ENCODE data around the gene SND1. TPM values are rescaled to one million over a fixed set of nuclear protein-coding genes. Genes with fewer than 3 reads are reported as not detected.

The SND1 gene
- total and polyA plus RNA-seq, 2 donors (not counting 3 experiments of a cell fraction or from before 2014, with no cell fraction given): 116 to 249 TPM

GRCh38 chr7:127986581-127987521 lies 334.9 kb downstream of the SND1 start:
- H3K79me2 ChIP-seq (ENCODE audit: control insufficient read depth, insufficient read depth, low read length): no peaks in the 10 kb centered on the region
- H3K9ac ChIP-seq (replicated peaks; ENCODE audit: extremely low read depth, insufficient read depth, low read length): no peak overlapping the region
- no peak overlapping the region for H3K4me3 ChIP-seq (replicated peaks in 1 of 3; ENCODE audit: insufficient read depth in 1 of 3, low read depth in 1 of 3, low read length in 3 of 3)
- BruUV-seq (replicated peaks): no TSS peak
- no peaks in the 10 kb centered on the region for H3K27me3 ChIP-seq (ENCODE audit: control insufficient read depth in 2 of 2, insufficient read depth in 2 of 2, low read length in 2 of 2)
- POLR2A ChIA-PET: no interaction called here
- DNase-seq (ENCODE audit: low read depth, low spot score) (no peak), FAIRE-seq (no peak)
- CTCF ChIA-PET: interaction anchor here (1.1 kb wide), 1 partner anchor 53 kb away, joined by 3 read pairs; no protein-coding TSS in a partner anchor
- H3K4me2 ChIP-seq (ENCODE audit: insufficient read depth, low read length): no peak overlapping the region
- no peaks in the 10 kb centered on the region for H3K9me1 ChIP-seq (replicated peaks; ENCODE audit: control insufficient read depth, extremely low read depth, insufficient read depth, low read length)
- intact Hi-C loops (cut with micrococcal nuclease) (no loop called here), dilution Hi-C loops (cut with MboI; ENCODE audit: extremely low pct_ligation_motif_present, low sequenced_read_pairs) (no loop called here)
- TF ChIP-seq CTCF (IDR thresholded peaks at IDR 0.05; ENCODE audit: extremely low read depth in 1 of 2, insufficient read depth in 1 of 2, low read depth in 1 of 2, low read length in 2 of 2) (no peak), GATA2 (IDR thresholded peaks at IDR 0.05; ENCODE audit: insufficient read depth, insufficient read length, low read depth, low read length) (no peak), MYC (IDR thresholded peaks at IDR 0.05; ENCODE audit: low read depth, low read length) (no peak), EZH2 (IDR thresholded peaks at IDR 0.05; ENCODE audit: borderline replicate concordance, low read depth, low read length, severe bottlenecking) (no peak), POLR2AphosphoS5 (IDR thresholded peaks at IDR 0.05; ENCODE audit: insufficient read depth, low read depth, low read length) (no peak), JUN (IDR thresholded peaks at IDR 0.05; ENCODE audit: borderline replicate concordance, insufficient read depth, insufficient read length, low read depth) (no peak), POLR2A (IDR thresholded peaks at IDR 0.05; ENCODE audit: low read depth, low read length) (no peak), FOS (IDR thresholded peaks at IDR 0.05; ENCODE audit: borderline replicate concordance, insufficient read depth, low read length) (no peak)
- TF ChIP-seq, protein P1, sequence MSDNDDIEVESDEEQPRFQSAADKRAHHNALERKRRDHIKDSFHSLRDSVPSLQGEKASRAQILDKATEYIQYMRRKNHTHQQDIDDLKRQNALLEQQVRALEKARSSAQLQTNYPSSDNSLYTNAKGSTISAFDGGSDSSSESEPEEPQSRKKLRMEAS (IDR thresholded peaks at IDR 0.05; ENCODE audit: insufficient read depth, insufficient read length): no peak
- H2AFZ ChIP-seq (ENCODE audit: low read depth, low read length): no peak overlapping the region
- no peaks in the 10 kb centered on the region for H3K4me1 ChIP-seq (ENCODE audit: control insufficient read depth, extremely low read depth, insufficient read depth, low read length)
- peaks cover 4% of the 10 kb centered on the region for H4K20me1 ChIP-seq (replicated peaks; ENCODE audit: control insufficient read depth, extremely low read depth, insufficient read depth, low read length)
- H3K9me3 ChIP-seq (replicated peaks; ENCODE audit: control insufficient read depth, insufficient read depth, low read length): no peaks in the 10 kb centered on the region
- peaks cover 2 to 4% of the 10 kb centered on the region in 2 experiments for H3K36me3 ChIP-seq (ENCODE audit: control insufficient read depth in 2 of 2, extremely low read depth in 1 of 2, insufficient read depth in 2 of 2, low read length in 2 of 2)
- no peak overlapping the region for H3K27ac ChIP-seq (ENCODE audit: insufficient read depth, low read depth, low read length)

Measured in endothelial cell of umbilical vein (primary cell).